Muscle layer of colon (tissue), 2 donors: ENCODE data around the gene GNAQ.
A peak's percentile ranks its signal among the peaks of the same experiment; 100 is the strongest.

ENCODE experiments used
- H3K27ac ChIP-seq: one replicate; pipeline ENCODE4 v1.7.0; 2013; ENCODE audit warnings: low read depth, mild to moderate bottlenecking, low read length, moderate library complexity
- H3K27me3 ChIP-seq, 2 donors: one replicate each; pipeline ENCODE4 v1.7.0; 2013; ENCODE audit warnings: low read length in 2 of 2, mild to moderate bottlenecking in 2 of 2; ENCODE audit not compliant: insufficient read depth in 2 of 2, control insufficient read depth in 1 of 2
- H3K36me3 ChIP-seq: one replicate; pipeline ENCODE4 v1.7.0; 2013; ENCODE audit warnings: mild to moderate bottlenecking, low read length; ENCODE audit not compliant: insufficient read depth
- H3K4me1 ChIP-seq: one replicate; pipeline ENCODE4 v1.7.0; 2013; ENCODE audit warnings: mild to moderate bottlenecking, low read length; ENCODE audit not compliant: insufficient read depth
- H3K4me3 ChIP-seq, 2 donors: one replicate each; pipeline ENCODE4 v1.7.0; 2013; ENCODE audit warnings: low read length in 2 of 2, low read depth in 1 of 2, mild to moderate bottlenecking in 1 of 2, moderate library complexity in 1 of 2
- H3K9ac ChIP-seq: one replicate; pipeline ENCODE4 v1.7.0; 2013; ENCODE audit warnings: low read length
- H3K9me3 ChIP-seq: one replicate; pipeline ENCODE4 v1.7.0; 2013; ENCODE audit warnings: mild to moderate bottlenecking, low read length
- donor health status: abdominal sarcoma.
- donor health status: Adenocarcinoma of cecum.

Gene GNAQ

GRCh38 chr9:78046112-78046511 lies 14.5 kb upstream of the GNAQ start:
- Histone ChIP-seq H3K4me1 (no peaks in the 10 kb centered on the region), H3K9ac (no peak overlapping the region), H3K4me3 (no peak overlapping the region), H3K9me3 (no peaks in the 10 kb centered on the region), H3K27ac (no peak overlapping the region), H3K27me3 (no peaks in the 10 kb centered on the region), H3K36me3 (no peaks in the 10 kb centered on the region)

DNA sequence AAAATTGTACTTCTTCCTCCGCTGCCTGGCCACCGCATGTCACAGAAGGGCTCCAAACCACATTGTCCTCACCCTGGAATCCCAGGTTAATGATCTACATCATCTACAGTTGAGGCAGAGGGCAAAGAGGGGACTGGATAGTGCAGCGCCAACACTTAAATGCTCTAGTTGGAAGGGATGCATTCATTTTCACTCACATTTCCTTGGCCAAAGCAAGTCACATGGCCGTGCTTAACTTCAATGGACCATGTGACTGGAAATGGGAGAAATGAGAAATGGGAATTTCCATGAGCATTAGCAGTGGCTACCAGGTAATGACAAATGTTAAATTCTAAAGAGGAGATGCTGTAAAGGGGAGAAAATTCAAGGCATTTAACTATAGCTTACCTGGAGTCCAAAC lies 13.3 kb upstream of the GNAQ start:
- H3K9ac ChIP-seq: no peak overlapping the region
- H3K4me1 ChIP-seq: no peaks in the 10 kb centered on the region
- H3K27me3 ChIP-seq: no peaks in the 10 kb centered on the region
- no peak overlapping the region for H3K27ac ChIP-seq
- H3K4me3 ChIP-seq: no peak overlapping the region
- no peaks in the 10 kb centered on the region for H3K9me3 ChIP-seq
- H3K36me3 ChIP-seq: no peaks in the 10 kb centered on the region

GRCh38 chr9:78044189-78044588 lies 12.6 kb upstream of the GNAQ start:
- no peaks in the 10 kb centered on the region for H3K9me3 ChIP-seq
- H3K4me1 ChIP-seq: no peaks in the 10 kb centered on the region
- H3K36me3 ChIP-seq: no peaks in the 10 kb centered on the region
- H3K27ac ChIP-seq: no peak overlapping the region
- no peaks in the 10 kb centered on the region for H3K27me3 ChIP-seq
- no peak overlapping the region for H3K9ac ChIP-seq
- H3K4me3 ChIP-seq: no peak overlapping the region

- no peaks in the 10 kb centered on the region for H3K36me3 ChIP-seq
- no peak overlapping the region for H3K9ac ChIP-seq
- no peaks in the 10 kb centered on the region for H3K27me3 ChIP-seq
These were observed 10.4 kb upstream of the GNAQ start for GRCh38 chr9:78041971-78042370.

GRCh38 chr9:78040726-78041125 lies 9.1 kb upstream of the GNAQ start:
- Histone ChIP-seq H3K4me1 (no peaks in the 10 kb centered on the region), H3K4me3 (no peak overlapping the region), H3K27ac (no peak overlapping the region), H3K9ac (no peak overlapping the region), H3K36me3 (no peaks in the 10 kb centered on the region), H3K27me3 (no peaks in the 10 kb centered on the region), H3K9me3 (no peaks in the 10 kb centered on the region)

More at GRCh38 chr9:78041971-78042370, 10.4 kb upstream of the GNAQ start:
- Histone ChIP-seq H3K4me3 (no peak overlapping the region), H3K27ac (no peak overlapping the region), H3K4me1 (no peaks in the 10 kb centered on the region), H3K9me3 (no peaks in the 10 kb centered on the region)

DNA sequence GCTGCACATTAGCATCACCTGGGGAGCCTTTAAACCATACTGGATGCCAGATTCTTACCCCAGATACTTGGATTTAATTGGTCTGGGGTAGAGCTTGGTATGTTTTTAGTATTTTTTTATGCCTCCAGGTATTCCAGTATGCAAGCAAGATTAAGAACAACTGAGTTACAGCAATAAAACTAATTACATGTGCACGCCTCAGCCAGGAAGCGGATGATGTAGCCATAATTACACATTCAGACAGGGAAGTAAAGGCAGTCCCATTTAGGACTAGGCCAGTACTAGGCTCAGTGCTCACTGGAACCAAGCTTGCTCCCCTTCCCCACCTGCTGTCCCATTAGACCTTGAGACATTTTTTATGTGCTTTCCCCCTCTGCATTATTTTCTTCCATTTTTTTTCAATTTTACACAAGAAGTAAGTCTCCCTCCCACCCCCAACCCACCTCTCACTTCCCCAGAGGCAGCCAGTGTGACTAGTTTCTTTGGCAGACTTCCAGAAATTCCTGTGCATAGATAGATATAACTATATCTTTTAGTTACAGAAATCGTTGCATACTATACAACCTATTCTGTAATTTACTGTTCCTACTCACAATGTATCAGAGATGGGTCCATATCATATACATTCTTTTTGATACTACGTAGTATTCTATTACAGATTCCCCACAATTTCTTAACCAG lies 7.1 kb upstream of the GNAQ start:
- H3K9me3 ChIP-seq: no peaks in the 10 kb centered on the region
- no peak overlapping the region for H3K9ac ChIP-seq
- H3K4me3 ChIP-seq: no peak overlapping the region
- no peaks in the 10 kb centered on the region for H3K36me3 ChIP-seq
- H3K27ac ChIP-seq: no peak overlapping the region
- no peaks in the 10 kb centered on the region for H3K27me3 ChIP-seq
- peaks cover 14% of the 10 kb centered on the region for H3K4me1 ChIP-seq

DNA sequence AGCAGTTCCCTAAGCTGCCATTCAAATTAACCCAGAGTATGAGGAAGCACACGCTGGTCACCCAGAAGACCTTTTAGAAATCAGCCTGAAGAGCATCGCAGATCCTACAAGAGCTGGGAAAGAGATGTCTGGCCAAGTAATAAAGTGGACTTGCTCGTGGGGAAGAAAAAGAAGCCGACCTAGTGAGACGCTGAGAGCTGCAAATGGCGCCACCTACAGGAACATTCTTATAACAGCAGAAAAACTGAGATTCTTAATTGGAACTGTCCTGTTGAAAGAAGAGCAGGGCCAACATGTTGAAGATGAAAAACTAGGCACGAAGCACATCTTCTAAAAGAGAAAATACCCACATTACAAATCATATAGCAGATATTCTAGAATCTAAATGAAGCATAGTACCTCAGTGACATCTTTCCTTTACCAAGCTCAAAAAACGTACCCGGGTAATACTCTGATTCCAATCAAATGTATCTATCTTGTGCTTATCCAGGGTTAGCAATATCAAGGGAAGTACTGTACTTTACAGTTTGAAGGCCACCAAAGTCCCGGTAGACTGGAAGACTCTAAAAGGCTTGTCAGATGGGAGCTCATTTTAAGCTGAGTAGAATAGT lies 3.9 kb upstream of the GNAQ start:
- Histone ChIP-seq H3K9me3 (no peaks in the 10 kb centered on the region), H3K27me3 (no peaks in the 10 kb centered on the region), H3K9ac (no peak overlapping the region), H3K27ac (peak overlapping the region; percentile 8), H3K4me3 (no peak overlapping the region), H3K36me3 (no peaks in the 10 kb centered on the region), H3K4me1 (peaks cover 23% of the 10 kb centered on the region)

- peaks cover 23% of the 10 kb centered on the region for H3K4me1 ChIP-seq
- no peaks in the 10 kb centered on the region for H3K36me3 ChIP-seq
- H3K27me3 ChIP-seq: no peaks in the 10 kb centered on the region
- no peak overlapping the region for H3K9ac ChIP-seq
- H3K27ac ChIP-seq: no peak overlapping the region
- H3K9me3 ChIP-seq: no peaks in the 10 kb centered on the region
- no peak overlapping the region for H3K4me3 ChIP-seq
These were observed 2.3 kb upstream of the GNAQ start for GRCh38 chr9:78033870-78034269.

DNA sequence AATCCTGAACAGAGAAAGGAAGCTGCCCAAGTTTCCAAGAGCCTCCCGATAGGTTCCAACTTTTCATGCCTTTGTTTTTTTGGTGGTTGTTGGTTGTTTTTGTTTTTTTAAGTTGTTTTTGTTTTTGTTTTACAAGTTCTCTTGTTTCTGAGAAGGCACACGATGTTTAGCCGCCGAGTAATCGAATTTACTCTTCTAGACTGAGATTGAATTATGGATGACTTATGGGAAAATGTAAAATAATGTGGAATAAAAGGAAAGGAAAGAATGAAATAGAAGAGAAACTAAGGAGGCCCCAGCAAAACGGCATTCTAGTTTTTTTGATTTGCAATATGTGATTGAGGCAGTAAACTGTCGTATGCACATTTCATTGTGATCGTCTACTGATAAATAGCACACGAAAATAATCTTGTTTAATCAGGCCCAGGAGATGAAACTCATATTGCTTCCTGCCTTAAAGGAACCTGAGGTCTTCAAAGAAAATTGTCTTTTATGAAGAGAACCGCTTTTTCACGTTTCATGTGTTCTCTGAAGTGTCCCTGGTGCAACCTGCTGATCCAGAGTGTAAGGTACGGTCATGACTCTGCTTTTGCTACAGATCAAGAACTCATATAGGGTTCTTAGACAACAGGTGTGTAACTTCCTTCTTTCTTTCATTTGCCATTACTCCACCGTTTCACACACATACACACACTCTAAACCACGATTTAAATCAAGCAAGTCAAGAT lies 1.3 kb upstream of the GNAQ start:
- Histone ChIP-seq H3K27me3 (no peaks in the 10 kb centered on the region), H3K27ac (peak overlapping the region; percentile 82), H3K4me1 (peaks cover 30% of the 10 kb centered on the region), H3K9ac (peak overlapping the region; percentile 74), H3K36me3 (no peaks in the 10 kb centered on the region), H3K9me3 (no peaks in the 10 kb centered on the region), H3K4me3 (peak overlapping the region; percentile 47 to 88)

GRCh38 chr9:78031893-78032729 lies 500 bp upstream of the GNAQ start:
- Histone ChIP-seq H3K9me3 (no peaks in the 10 kb centered on the region), H3K27ac (peak overlapping the region; percentile 82), H3K9ac (peak overlapping the region; percentile 74), H3K27me3 (no peaks in the 10 kb centered on the region), H3K4me1 (peaks cover 35% of the 10 kb centered on the region), H3K36me3 (no peaks in the 10 kb centered on the region), H3K4me3 (peak overlapping the region; percentile 47 to 88)
